ENCODE measurements around the gene KASH5. TPM values are rescaled to one million over a fixed set of nuclear protein-coding genes. Genes with fewer than 3 reads are reported as not detected.
"Not testable (repeated sequence)": the region's sequence is repeated elsewhere in the genome, so short reads cannot be mapped to it uniquely, and the experiment has no call there.

Gene KASH5
- total RNA-seq, 1 donor = not detected

- H3K4me3 ChIP-seq (ENCODE audit: low read length) = no peak overlapping the region
- peaks cover 49% of the 10 kb centered on the region for H3K27me3 ChIP-seq (ENCODE audit: insufficient read depth, low read length)
- H3K9me3 ChIP-seq (ENCODE audit: low read depth, low read length) = no peaks in the 10 kb centered on the region
- peaks cover 38% of the 10 kb centered on the region for H3K4me1 ChIP-seq (ENCODE audit: insufficient read depth, low read length)
Observed at GRCh38 chr19:49442354-49442753, 54.3 kb downstream of the KASH5 start.

- peaks cover 43% of the 10 kb centered on the region for H3K27me3 ChIP-seq (ENCODE audit: insufficient read depth, low read length)
- H3K9me3 ChIP-seq (ENCODE audit: low read depth, low read length) = no peaks in the 10 kb centered on the region
- peaks cover 38% of the 10 kb centered on the region for H3K4me1 ChIP-seq (ENCODE audit: insufficient read depth, low read length)
- peak overlapping the region; percentile 51 for H3K4me3 ChIP-seq (ENCODE audit: low read length)
Observed at GRCh38 chr19:49442771-49443365, 54.8 kb downstream of the KASH5 start.

GRCh38 chr19:49443366-49444099 is 55.5 kb downstream of the KASH5 start:
- Histone ChIP-seq H3K9me3 (ENCODE audit: low read depth, low read length) (no peaks in the 10 kb centered on the region), H3K4me3 (ENCODE audit: low read length) (peak overlapping the region; percentile 51), H3K4me1 (ENCODE audit: insufficient read depth, low read length) (peaks cover 38% of the 10 kb centered on the region), H3K27me3 (ENCODE audit: insufficient read depth, low read length) (peaks cover 37% of the 10 kb centered on the region)

GRCh38 chr19:49444100-49444700 is 56.2 kb downstream of the KASH5 start:
- H3K9me3 ChIP-seq (ENCODE audit: low read depth, low read length); H3K4me3 ChIP-seq (ENCODE audit: low read length): not testable (repeated sequence)
- Histone ChIP-seq H3K27me3 (ENCODE audit: insufficient read depth, low read length) (peaks cover 30% of the 10 kb centered on the region), H3K4me1 (ENCODE audit: insufficient read depth, low read length) (peaks cover 38% of the 10 kb centered on the region)

- no peak overlapping the region for H3K4me3 ChIP-seq (ENCODE audit: low read length)
- peaks cover 13% of the 10 kb centered on the region for H3K27me3 ChIP-seq (ENCODE audit: insufficient read depth, low read length)
- no peaks in the 10 kb centered on the region for H3K9me3 ChIP-seq (ENCODE audit: low read depth, low read length)
- peaks cover 49% of the 10 kb centered on the region for H3K4me1 ChIP-seq (ENCODE audit: insufficient read depth, low read length)
Observed at GRCh38 chr19:49445997-49446396, 57.9 kb downstream of the KASH5 start.

GRCh38 chr19:49447485-49448431 is 59.7 kb downstream of the KASH5 start:
- no peaks in the 10 kb centered on the region for H3K27me3 ChIP-seq (ENCODE audit: insufficient read depth, low read length)
- H3K4me1 ChIP-seq (ENCODE audit: insufficient read depth, low read length) = peaks cover 54% of the 10 kb centered on the region
- no peak overlapping the region for H3K4me3 ChIP-seq (ENCODE audit: low read length)
- no peaks in the 10 kb centered on the region for H3K9me3 ChIP-seq (ENCODE audit: low read depth, low read length)

GRCh38 chr19:49448432-49448786 is 60.4 kb downstream of the KASH5 start:
- peaks cover 49% of the 10 kb centered on the region for H3K4me1 ChIP-seq (ENCODE audit: insufficient read depth, low read length)

GRCh38 chr19:49450405-49450804 is 62.4 kb downstream of the KASH5 start:
- Histone ChIP-seq H3K4me3 (ENCODE audit: low read length) (no peak overlapping the region), H3K27me3 (ENCODE audit: insufficient read depth, low read length) (no peaks in the 10 kb centered on the region), H3K9me3 (ENCODE audit: low read depth, low read length) (no peaks in the 10 kb centered on the region), H3K4me1 (ENCODE audit: insufficient read depth, low read length) (peaks cover 43% of the 10 kb centered on the region)

More at GRCh38 chr19:49448432-49448786, 60.4 kb downstream of the KASH5 start:
- Histone ChIP-seq H3K9me3 (ENCODE audit: low read depth, low read length) (no peaks in the 10 kb centered on the region), H3K4me3 (ENCODE audit: low read length) (no peak overlapping the region), H3K27me3 (ENCODE audit: insufficient read depth, low read length) (no peaks in the 10 kb centered on the region)

DNA sequence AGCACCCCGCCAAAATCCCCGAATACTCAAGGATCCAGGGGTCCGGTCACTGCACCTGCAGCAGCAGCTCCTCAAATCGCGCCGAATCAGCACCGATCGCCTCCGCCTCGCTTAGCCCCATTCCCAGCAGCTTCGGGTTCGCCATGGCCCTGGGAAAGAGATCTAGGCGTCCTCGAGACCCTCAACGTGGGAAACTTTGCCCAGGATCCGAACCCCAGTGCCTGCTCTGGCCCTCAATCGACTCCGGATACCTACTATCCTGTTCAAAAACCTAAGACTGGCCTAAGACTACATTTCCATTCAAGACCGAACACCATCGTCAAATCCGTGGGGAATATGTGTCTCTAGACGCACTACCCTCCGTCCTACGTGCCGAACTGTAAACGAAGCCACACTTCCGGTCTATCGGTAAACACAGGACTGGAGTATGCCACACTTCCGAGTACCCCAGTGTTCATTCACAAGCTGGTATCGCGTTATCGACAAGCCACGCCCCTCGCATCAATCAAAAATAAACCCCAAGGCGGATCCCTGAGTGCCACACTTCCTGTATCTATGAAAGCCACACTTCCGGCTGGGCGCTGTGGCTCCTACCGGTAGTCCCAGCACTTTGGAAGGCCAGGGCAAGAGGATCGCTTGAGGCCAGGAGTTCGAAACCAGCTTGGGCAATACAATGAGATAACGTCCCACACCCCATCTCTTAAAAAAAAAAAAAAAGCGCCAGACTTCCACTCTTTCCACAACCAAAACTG is 63.6 kb downstream of the KASH5 start, which contains the start of gene PIH1D1:
Gene PIH1D1, minus strand, starts transcription at position 385 of the 752 bp plus-strand sequence. Its CDS starts 240 bp downstream, at position 145.
- H3K4me1 ChIP-seq (ENCODE audit: insufficient read depth, low read length) = peaks cover 39% of the 10 kb centered on the region

DNA sequence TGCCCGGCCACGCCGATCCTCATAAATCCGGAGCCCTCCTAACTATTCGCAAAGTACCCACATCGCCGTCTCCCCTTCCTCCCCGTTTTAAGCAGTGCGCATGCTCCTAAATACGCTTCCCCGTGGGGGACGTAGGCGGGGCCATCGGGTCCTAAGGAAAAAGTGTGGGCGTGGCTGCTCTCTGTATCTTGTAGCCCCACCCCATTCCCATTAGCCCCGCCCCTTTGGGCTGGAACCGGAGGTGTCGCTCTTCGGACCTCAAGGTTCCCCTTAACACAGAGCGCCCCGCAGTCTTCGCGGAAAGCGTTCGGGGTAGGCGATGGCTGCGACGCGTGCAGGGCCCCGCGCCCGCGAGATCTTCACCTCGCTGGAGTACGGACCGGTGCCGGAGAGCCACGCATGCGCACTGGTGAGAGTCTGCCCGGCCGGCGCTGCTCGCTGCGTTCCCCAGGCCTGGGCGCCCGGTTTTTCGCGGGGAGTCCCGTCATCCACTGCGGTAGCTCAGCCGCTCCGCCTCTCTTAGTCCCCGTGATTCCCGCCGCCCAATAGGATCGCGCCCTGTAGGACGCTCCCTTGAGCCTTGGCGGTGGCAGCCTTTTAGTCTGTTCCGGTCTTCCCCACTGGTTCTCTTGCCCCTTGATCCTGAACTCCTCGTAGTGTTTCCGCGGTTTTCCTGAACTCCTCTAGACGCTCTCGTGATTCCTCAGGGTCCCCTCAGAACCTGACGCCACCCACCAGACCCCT is 65.1 kb downstream of the KASH5 start, which contains the start of gene ALDH16A1:
Gene ALDH16A1, plus strand, starts transcription at position 213 of the 744 bp plus-strand sequence. Its CDS starts 107 bp downstream, at position 320.
- no peaks in the 10 kb centered on the region for H3K27me3 ChIP-seq (ENCODE audit: insufficient read depth, low read length)
- peaks cover 39% of the 10 kb centered on the region for H3K4me1 ChIP-seq (ENCODE audit: insufficient read depth, low read length)
- H3K4me3 ChIP-seq (ENCODE audit: low read length) = peak within 1 kb of the TSS; percentile 98
- H3K9me3 ChIP-seq (ENCODE audit: low read depth, low read length) = no peaks in the 10 kb centered on the region

More for the DNA sequence above, 63.6 kb downstream of the KASH5 start, which contains the start of gene PIH1D1:
- Histone ChIP-seq H3K4me3 (ENCODE audit: low read length) (peak within 1 kb of the TSS; percentile 98), H3K9me3 (ENCODE audit: low read depth, low read length) (no peaks in the 10 kb centered on the region), H3K27me3 (ENCODE audit: insufficient read depth, low read length) (no peaks in the 10 kb centered on the region)

DNA sequence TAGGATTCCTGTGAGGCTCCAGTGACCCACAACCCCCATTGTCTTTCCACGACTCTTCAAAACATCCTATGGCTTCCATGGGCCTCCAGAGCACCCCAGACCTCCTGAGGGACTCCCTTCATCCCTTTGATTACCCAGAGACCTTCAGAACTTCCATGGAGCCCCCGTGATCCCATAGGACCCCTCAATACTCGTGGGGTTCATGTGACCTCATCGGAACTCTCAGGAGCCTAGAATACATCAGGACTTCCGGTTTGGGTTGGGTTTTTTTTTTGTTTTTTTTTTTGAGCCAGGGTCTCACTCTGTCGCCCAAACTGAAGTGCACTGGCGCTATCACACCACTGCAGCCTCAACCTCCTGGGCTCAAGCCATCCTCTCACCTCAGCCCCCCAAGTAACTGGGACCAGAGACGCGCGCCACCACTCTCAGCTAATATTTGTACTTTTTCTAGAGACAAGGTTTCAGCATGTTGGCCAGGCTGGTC is 65.8 kb downstream of the KASH5 start:
- H3K27me3 ChIP-seq (ENCODE audit: insufficient read depth, low read length) = no peaks in the 10 kb centered on the region
- H3K4me1 ChIP-seq (ENCODE audit: insufficient read depth, low read length) = peaks cover 39% of the 10 kb centered on the region
- no peaks in the 10 kb centered on the region for H3K9me3 ChIP-seq (ENCODE audit: low read depth, low read length)
- H3K4me3 ChIP-seq (ENCODE audit: low read length) = peak overlapping the region; percentile 69

- H3K27me3 ChIP-seq (ENCODE audit: insufficient read depth, low read length) = no peaks in the 10 kb centered on the region
- peaks cover 29% of the 10 kb centered on the region for H3K4me1 ChIP-seq (ENCODE audit: insufficient read depth, low read length)
- no peaks in the 10 kb centered on the region for H3K9me3 ChIP-seq (ENCODE audit: low read depth, low read length)
Observed at GRCh38 chr19:49455773-49456172, 67.7 kb downstream of the KASH5 start.

GRCh38 chr19:49456326-49456725 is 68.3 kb downstream of the KASH5 start:
- Histone ChIP-seq H3K4me3 (ENCODE audit: low read length) (no peak overlapping the region), H3K27me3 (ENCODE audit: insufficient read depth, low read length) (no peaks in the 10 kb centered on the region), H3K4me1 (ENCODE audit: insufficient read depth, low read length) (peaks cover 24% of the 10 kb centered on the region), H3K9me3 (ENCODE audit: low read depth, low read length) (no peaks in the 10 kb centered on the region)

More at GRCh38 chr19:49455773-49456172, 67.7 kb downstream of the KASH5 start:
- no peak overlapping the region for H3K4me3 ChIP-seq (ENCODE audit: low read length)
